Measurements from ENCODE around the gene TACSTD2.
"Not testable (repeated sequence)": the region's sequence is repeated elsewhere in the genome, so short reads cannot be mapped to it uniquely, and the experiment has no call there.

TACSTD2 gene

GRCh38 chr1:58576727-58577653, at the start of gene TACSTD2:
TSS of gene TACSTD2 (minus strand) at chr1:58577252. CDS start at chr1:58577156, 96 bp downstream.
- peak in 1 of 51 donors; percentile 13 for DNase-seq

GRCh38 chr1:58626293-58626692, 49.2 kb upstream of the TACSTD2 start:
- DNase-seq: no peak

- not testable (repeated sequence) for DNase-seq
Observed at GRCh38 chr1:58623259-58623658, 46.2 kb upstream of the TACSTD2 start.

GRCh38 chr1:58622571-58622970, 45.5 kb upstream of the TACSTD2 start:
- DNase-seq: no peak

GRCh38 chr1:58621391-58621790, 44.3 kb upstream of the TACSTD2 start:
- DNase-seq: no peak

GRCh38 chr1:58620926-58621325, 43.9 kb upstream of the TACSTD2 start:
- DNase-seq: no peak

- DNase-seq: no peak
Observed at GRCh38 chr1:58620259-58620658, 43.2 kb upstream of the TACSTD2 start.

GRCh38 chr1:58619286-58620054, 42.4 kb upstream of the TACSTD2 start:
- DNase-seq: peak in 20 of 51 donors; percentile 3 to 45 (median 12)

GRCh38 chr1:58618303-58618702, 41.3 kb upstream of the TACSTD2 start:
- DNase-seq: peak in 2 of 51 donors; percentile 4 to 5

- no peak for DNase-seq
Observed at GRCh38 chr1:58611861-58612385, 34.9 kb upstream of the TACSTD2 start.

GRCh38 chr1:58608945-58609344, 31.9 kb upstream of the TACSTD2 start:
- DNase-seq: no peak

- no peak for DNase-seq
Observed at GRCh38 chr1:58608297-58608696, 31.2 kb upstream of the TACSTD2 start.

GRCh38 chr1:58607391-58607790, 30.3 kb upstream of the TACSTD2 start:
- DNase-seq: no peak

- DNase-seq: not testable (repeated sequence)
Observed at GRCh38 chr1:58601921-58602320, 24.9 kb upstream of the TACSTD2 start.

- DNase-seq: no peak
Observed at GRCh38 chr1:58597996-58598395, 20.9 kb upstream of the TACSTD2 start.

- DNase-seq: peak in 6 of 51 donors; percentile 4 to 44 (median 14)
Observed at GRCh38 chr1:58597076-58597475, 20.0 kb upstream of the TACSTD2 start.

GRCh38 chr1:58596631-58597052, 19.6 kb upstream of the TACSTD2 start:
- no peak for DNase-seq

- DNase-seq: no peak
Observed at GRCh38 chr1:58594546-58594945, 17.5 kb upstream of the TACSTD2 start.

- peak in 2 of 51 donors; percentile 19 to 21 for DNase-seq
Observed at GRCh38 chr1:58592522-58593134, 15.6 kb upstream of the TACSTD2 start.

GRCh38 chr1:58591806-58592205, 14.8 kb upstream of the TACSTD2 start:
- DNase-seq: no peak

- no peak for DNase-seq
Observed at GRCh38 chr1:58590019-58590418, 13.0 kb upstream of the TACSTD2 start.

GRCh38 chr1:58588396-58588795, 11.3 kb upstream of the TACSTD2 start:
- DNase-seq: no peak

All from hypothalamus (tissue), 51 donors.